ENCODE data around the gene MBNL1.
"Not testable (repeated sequence)": the region's sequence is repeated elsewhere in the genome, so short reads cannot be mapped to it uniquely, and the experiment has no call there.

MBNL1 gene

DNA sequence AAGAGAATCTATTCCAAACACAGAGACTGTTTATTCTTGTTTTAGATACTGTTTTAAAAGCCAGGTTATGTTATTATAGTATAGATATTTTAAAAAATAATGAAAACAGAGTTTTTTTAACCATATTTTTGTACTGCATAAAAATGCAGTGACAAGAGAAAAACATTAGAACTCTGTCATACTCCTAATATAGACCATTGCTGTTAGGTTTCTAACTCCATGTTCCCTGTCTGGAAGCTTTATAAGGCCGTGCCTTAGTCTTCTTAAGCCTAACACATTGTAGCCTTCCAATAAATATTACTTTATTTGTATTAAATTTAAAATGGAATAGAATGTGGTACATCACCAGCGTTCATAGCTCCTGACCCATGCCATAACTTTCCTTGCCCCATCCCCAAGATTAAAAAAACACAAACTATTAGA lies 53.2 kb downstream of the MBNL1 start:
- no peak for DNase-seq

DNA sequence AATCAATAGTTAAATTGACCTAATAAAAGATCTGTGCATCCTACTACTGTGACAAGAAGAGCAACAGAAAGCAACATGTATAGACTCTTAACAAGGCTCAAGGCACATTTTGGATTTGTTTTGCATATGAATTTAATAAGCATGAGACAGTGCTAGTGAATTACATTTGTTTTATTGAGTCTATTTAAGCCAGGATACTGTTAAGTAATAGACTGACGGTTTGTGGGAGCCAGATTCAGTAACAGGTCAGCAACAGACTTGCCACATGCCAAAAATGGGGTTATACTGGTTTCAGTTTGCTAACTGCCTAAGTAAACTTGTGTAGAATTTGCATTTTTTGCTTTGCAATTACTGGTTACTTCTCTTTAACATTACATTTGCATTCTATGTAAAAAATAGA lies 54.0 kb downstream of the MBNL1 start:
- no peak for DNase-seq

DNA sequence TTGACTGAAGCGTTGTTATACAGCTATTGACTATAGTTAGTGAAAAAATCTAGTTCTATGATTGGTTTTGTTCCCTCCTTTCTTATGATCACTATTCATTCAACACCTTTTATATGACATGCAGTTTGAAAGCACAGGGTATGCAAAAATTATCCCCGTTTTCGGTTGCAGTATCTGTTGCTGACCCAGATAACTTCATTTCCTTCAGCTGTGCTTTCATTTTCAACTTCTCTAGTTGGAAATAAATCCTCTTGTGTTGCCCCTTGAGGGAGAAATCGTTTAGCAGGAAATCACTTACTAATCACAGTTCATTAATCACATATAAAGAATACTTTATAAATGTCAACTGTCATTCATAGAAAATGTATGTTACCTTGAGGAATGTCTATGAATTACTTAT lies 55.1 kb downstream of the MBNL1 start:
- no peak for DNase-seq

DNA sequence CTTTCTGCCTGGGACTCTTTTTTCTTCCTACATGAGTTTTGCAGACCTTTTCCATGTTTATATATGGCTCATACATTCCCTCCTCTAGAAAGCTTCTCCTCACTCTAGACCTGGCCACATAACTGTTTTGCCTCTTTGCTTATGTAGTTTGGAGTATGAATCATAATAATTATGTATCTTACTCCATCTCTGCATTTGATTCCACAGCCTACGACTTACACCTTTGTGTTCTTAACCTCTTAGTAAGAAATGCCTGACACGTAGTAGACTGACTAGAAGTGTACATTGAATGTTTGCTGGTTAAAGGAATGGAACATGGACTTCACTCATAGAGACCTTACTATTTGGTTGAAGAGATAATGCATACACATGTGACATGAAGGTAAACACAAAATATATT lies 56.4 kb downstream of the MBNL1 start:
- DNase-seq = no peak

DNA sequence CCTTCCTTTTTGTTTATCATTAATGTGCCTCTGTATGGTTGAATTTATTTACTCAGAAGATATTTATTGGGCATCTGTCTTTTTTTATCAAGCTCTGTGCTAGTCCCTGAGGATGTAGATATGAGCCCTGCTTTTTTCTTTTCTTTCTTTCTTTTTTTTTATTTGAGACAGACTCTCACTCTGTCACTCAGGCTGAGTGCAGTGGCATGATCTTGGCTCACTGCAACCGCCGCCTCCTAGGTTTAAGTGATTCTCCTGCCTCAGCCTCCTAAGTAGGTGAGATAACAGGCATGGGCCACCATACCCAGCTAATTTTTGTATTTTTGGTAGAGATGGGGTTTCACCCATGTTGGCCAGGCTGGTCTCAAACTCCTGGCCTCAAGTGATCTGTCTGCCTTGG lies 58.5 kb downstream of the MBNL1 start:
- no peak for DNase-seq

- no peak for DNase-seq
These were observed 60.1 kb downstream of the MBNL1 start for GRCh38 chr3:152328841-152329240.

GRCh38 chr3:152330559-152330958 lies 61.8 kb downstream of the MBNL1 start:
- DNase-seq = no peak

DNA sequence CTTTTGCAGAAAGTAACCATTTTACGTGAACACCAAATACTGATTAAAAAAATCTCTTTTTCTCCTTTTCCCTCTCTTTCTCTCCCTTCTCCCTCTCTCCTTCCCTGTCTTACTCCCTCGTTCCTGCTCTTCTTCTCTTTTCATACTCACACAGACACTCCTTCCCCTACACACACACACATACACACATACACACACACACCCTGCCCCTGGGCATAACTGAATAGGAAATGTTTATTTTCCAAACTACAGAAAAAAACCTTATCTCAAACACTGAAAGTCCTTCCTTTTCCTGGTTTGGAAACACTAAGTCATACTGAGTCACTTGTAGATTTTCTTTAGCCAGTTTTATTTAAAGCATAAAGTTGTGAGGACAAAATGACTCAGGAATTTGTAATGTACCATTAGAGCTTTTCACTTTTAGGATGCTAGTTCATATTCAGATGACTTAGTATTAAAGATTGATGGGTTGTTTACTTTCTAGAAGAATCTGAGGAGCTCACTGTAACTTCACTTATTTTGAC lies 62.4 kb downstream of the MBNL1 start:
- DNase-seq = no peak

DNA sequence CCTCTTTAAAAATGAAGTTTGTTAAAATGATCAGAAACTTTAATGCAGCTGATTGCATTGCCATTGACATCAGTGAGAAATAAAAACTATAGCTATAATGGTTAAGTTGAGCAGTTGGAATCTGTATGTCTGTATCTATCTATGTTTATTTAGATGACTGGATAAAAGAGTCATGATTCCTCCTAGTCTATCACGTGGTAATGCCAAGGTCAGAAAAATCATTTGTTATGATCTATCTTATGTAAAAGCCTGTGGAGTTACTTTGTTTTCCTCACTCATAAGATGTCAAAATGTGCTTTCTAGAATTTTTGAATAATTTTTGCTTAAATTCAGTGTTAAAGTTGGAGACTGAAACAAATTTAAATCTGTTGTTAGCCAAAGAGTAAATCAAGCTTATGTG lies 63.3 kb downstream of the MBNL1 start:
- no peak for DNase-seq

DNA sequence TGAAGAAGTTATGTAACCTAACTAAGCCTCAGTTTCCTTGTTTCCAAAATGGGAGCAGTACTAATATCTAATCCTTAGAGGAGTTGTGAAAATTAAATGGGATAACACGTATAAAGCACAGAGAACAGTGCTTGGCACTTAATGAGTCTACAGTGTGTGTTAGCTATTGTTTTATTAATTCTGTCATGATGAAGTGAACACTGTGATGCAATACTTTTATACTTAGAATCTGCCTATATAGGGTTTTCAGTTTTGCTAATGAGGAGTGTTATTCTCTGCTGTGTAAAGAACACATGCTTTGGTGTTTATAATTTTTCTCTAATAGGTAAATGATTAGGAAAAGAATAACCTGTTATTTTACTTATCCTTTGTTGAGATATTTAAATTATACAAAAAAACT lies 65.2 kb downstream of the MBNL1 start:
- no peak for DNase-seq

- DNase-seq = no peak
These were observed 66.0 kb downstream of the MBNL1 start for GRCh38 chr3:152334761-152335160.

GRCh38 chr3:152335273-152335672 lies 66.5 kb downstream of the MBNL1 start:
- no peak for DNase-seq

- DNase-seq = not testable (repeated sequence)
These were observed 68.6 kb downstream of the MBNL1 start for GRCh38 chr3:152337337-152337736.

- DNase-seq = no peak
These were observed 69.5 kb downstream of the MBNL1 start for GRCh38 chr3:152338159-152338720.

GRCh38 chr3:152339881-152340505 lies 71.3 kb downstream of the MBNL1 start:
- no peak for DNase-seq

DNA sequence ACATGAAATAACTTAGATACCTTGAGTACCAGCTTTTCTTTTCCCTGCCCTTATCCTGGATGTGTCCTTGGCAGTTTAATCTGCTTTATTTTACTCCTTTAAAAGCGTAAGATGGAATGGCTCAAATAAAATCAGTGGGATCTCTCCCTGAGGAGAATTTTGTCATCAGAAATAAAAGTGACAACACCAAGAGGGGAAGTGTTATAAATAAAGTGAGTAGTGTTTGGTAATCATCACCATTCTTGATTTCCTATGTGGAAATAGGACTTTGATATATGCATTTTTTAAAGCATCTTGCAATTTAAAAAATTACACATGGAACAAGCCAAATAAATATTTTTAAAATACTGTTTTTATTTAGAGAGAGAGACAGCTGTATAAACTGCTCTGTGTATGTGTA lies 76.5 kb downstream of the MBNL1 start:
- DNase-seq = no peak

- DNase-seq = no peak
These were observed 77.3 kb downstream of the MBNL1 start for GRCh38 chr3:152346058-152346457.

- DNase-seq = no peak
These were observed 78.0 kb downstream of the MBNL1 start for GRCh38 chr3:152346740-152347139.

DNA sequence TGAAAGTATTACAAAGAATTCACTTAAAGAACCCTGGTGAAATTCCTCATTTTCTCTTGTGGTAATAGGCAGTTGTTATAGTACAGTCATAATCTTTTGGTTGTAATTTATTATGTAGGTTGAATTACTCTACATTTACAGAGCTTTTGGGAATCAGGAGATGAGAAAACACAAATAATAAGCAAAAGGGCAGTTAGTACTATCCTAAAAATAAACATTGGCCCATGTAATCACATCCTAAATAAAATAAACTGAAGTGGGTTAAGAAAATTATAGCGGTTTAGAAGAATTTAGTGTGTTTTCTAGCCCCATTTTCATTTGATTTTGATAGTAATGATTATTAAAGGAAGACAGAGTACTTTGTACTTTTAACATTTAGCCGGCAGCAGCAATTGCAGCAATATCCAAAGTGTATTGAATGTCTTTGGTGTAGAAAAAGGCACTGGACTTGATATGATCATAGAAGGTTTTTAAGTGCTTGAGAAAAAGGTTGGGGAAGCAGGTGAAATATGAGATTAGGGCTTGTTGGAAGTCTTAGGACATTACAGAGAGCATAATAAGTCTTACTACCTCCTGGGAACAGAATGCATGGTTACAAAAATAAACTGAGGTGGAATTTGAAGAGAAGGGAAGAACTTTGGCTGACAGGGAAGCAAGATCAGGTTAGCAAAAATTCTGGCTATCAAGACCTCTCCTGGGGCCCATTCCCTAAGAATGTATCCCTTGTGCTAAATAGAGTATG lies 79.9 kb downstream of the MBNL1 start:
- DNase-seq = no peak

DNA sequence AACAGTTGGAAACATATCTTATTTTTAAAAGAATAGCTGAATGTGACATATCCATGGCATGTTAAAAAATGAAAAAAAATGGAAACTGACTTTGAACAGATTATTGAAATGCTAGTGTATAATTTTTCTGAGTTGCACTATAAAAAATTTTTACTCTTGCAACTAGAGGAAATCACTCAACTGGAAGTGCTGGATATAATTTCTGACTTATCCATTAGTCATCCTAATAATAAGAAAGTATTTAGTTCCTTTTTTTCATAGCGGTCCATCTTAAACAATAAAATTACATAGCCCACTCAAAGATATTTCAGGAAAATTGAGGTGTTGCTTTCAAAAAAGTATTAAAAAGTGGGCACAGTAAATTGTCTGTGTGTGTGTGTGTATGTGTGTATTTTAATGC lies 80.7 kb downstream of the MBNL1 start:
- no peak for DNase-seq

GRCh38 chr3:152350139-152350538 lies 81.4 kb downstream of the MBNL1 start:
- DNase-seq = no peak

DNA sequence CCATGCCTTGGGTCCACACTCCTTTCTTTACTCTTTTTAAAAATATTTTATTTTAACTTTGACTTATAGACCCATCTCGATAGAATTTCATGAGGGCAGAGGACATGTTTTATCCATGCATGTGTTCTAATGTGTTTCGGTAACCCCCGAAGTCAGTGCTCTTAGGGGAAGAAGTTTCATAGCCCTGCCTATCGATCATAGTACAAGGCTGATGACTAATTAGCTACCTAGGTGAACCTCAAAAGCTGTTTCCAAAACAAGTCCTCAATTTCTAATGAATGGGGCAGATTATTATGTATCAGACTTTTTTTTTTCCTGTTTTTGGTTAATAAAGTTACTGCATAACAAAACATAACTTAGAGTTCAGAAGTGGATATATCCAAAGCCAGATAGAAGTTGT lies 82.0 kb downstream of the MBNL1 start:
- no peak for DNase-seq

GRCh38 chr3:152352554-152352953 lies 83.8 kb downstream of the MBNL1 start:
- no peak for DNase-seq

GRCh38 chr3:152353578-152353977 lies 84.8 kb downstream of the MBNL1 start:
- no peak for DNase-seq
